ENCODE measurements around the gene GOSR2. TPM values are rescaled to one million over a fixed set of nuclear protein-coding genes. Genes with fewer than 3 reads are reported as not detected.
"Not testable (repeated sequence)": the region's sequence is repeated elsewhere in the genome, so short reads cannot be mapped to it uniquely, and the experiment has no call there.

GOSR2 gene
- total and polyA plus RNA-seq, 3 experiments from 2014 or later, result 50.6 to 62.4 (median 61.1) TPM

GRCh38 chr17:46950342-46950996, 27.5 kb downstream of the GOSR2 start:
- H3K4me1 Mint-ChIP-seq, result peaks cover 0 to 2% (median under 1%) of the 10 kb centered on the region in 3 donors
- DNase-seq, result no peak
- Histone ChIP-seq H3K4me1 (ENCODE audit: insufficient read depth, low read length) (no peaks in the 10 kb centered on the region), H3K4me3 (ENCODE audit: low read length) (no peak overlapping the region), H3K9me3 (ENCODE audit: low read length) (no peaks in the 10 kb centered on the region), H3K27ac (ENCODE audit: low read depth, low read length) (no peak overlapping the region), H3K27me3 (ENCODE audit: insufficient read depth, low read length, poor library complexity, severe bottlenecking) (no peaks in the 10 kb centered on the region), H3K36me3 (ENCODE audit: insufficient read depth, low read length) (no peaks in the 10 kb centered on the region)
- peaks cover under 1 to 10% (median 2%) of the 10 kb centered on the region in 3 donors for H3K36me3 Mint-ChIP-seq
- no peak overlapping the region for H3K4me3 Mint-ChIP-seq
- H3K27ac Mint-ChIP-seq, result peak overlapping the region in 1 of 8 donors; percentile 70
- H3K27me3 Mint-ChIP-seq, result peaks cover 0 to 1% of the 10 kb centered on the region in 2 donors
- H3K9me3 Mint-ChIP-seq, result no peaks in the 10 kb centered on the region
- ChIA-PET CTCF (interaction anchor here (2.0 kb wide), 1 partner anchor 9 kb away, joined by 7 read pairs; no protein-coding TSS in a partner anchor), POLR2A (no interaction called here)

GRCh38 chr17:46950997-46951621, 28.1 kb downstream of the GOSR2 start:
- Histone ChIP-seq H3K4me3 (ENCODE audit: low read length) (no peak overlapping the region), H3K9me3 (ENCODE audit: low read length) (no peaks in the 10 kb centered on the region), H3K27me3 (ENCODE audit: insufficient read depth, low read length, poor library complexity, severe bottlenecking) (no peaks in the 10 kb centered on the region), H3K36me3 (ENCODE audit: insufficient read depth, low read length) (no peaks in the 10 kb centered on the region), H3K27ac (ENCODE audit: low read depth, low read length) (no peak overlapping the region), H3K4me1 (ENCODE audit: insufficient read depth, low read length) (no peaks in the 10 kb centered on the region)
- ChIA-PET CTCF (interaction anchor here (0.8 kb wide), 1 partner anchor 10 kb away, joined by 3 read pairs; no protein-coding TSS in a partner anchor), POLR2A (no interaction called here)
- peaks cover 0 to 1% of the 10 kb centered on the region in 2 donors for H3K27me3 Mint-ChIP-seq
- H3K27ac Mint-ChIP-seq, result no peak overlapping the region
- no peak for DNase-seq
- peaks cover 5 to 15% (median 6%) of the 10 kb centered on the region in 3 donors for H3K36me3 Mint-ChIP-seq
- H3K4me3 Mint-ChIP-seq, result no peak overlapping the region
- H3K9me3 Mint-ChIP-seq, result peaks cover 0 to 1% (median 0%) of the 10 kb centered on the region in 5 donors
- H3K4me1 Mint-ChIP-seq, result peaks cover 0 to 2% (median 0%) of the 10 kb centered on the region in 3 donors

DNA sequence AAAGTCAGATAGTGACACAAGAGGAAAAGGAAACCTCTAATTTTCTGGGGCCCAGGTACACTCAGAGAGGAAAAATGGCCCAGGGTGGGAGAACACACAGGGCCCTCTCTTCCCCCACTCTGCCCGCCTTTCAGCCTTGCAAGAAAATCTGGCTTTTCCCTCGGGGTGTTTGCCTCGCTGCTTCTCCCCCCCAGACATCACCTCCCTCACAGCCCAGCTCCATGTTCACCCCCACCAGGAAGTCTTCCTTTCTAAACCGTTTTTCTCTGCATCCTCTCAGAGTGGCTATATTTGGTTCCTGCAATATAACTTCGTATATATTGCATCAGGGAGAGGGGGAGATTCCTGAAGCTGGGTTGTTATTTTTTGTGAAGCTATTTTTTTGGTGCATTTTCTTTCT, 28.7 kb downstream of the GOSR2 start:
- Histone ChIP-seq H3K4me1 (ENCODE audit: insufficient read depth, low read length) (no peaks in the 10 kb centered on the region), H3K27me3 (ENCODE audit: insufficient read depth, low read length, poor library complexity, severe bottlenecking) (no peaks in the 10 kb centered on the region), H3K9me3 (ENCODE audit: low read length) (no peaks in the 10 kb centered on the region), H3K4me3 (ENCODE audit: low read length) (no peak overlapping the region), H3K27ac (ENCODE audit: low read depth, low read length) (no peak overlapping the region), H3K36me3 (ENCODE audit: insufficient read depth, low read length) (no peaks in the 10 kb centered on the region)
- POLR2A ChIA-PET, result no interaction called here
- CTCF ChIA-PET, result interaction anchor here (0.8 kb wide), 1 partner anchor 10 kb away, joined by 3 read pairs; no protein-coding TSS in a partner anchor
- no peak for DNase-seq
- peaks cover 0 to 1% (median 0%) of the 10 kb centered on the region in 5 donors for H3K9me3 Mint-ChIP-seq
- H3K4me3 Mint-ChIP-seq, result no peak overlapping the region
- no peak overlapping the region for H3K27ac Mint-ChIP-seq
- H3K27me3 Mint-ChIP-seq, result peaks cover 0 to 1% of the 10 kb centered on the region in 2 donors
- H3K4me1 Mint-ChIP-seq, result peaks cover 0 to 2% (median 0%) of the 10 kb centered on the region in 3 donors
- H3K36me3 Mint-ChIP-seq, result peaks cover 5 to 18% (median 6%) of the 10 kb centered on the region in 3 donors

GRCh38 chr17:46952115-46952514, 29.2 kb downstream of the GOSR2 start:
- no peaks in the 10 kb centered on the region for H3K9me3 ChIP-seq (ENCODE audit: low read length)
- no peak overlapping the region for H3K4me3 ChIP-seq (ENCODE audit: low read length)
- H3K27me3 ChIP-seq (ENCODE audit: insufficient read depth, low read length, poor library complexity, severe bottlenecking), result no peaks in the 10 kb centered on the region
- peaks cover 0 to 2% (median 0%) of the 10 kb centered on the region in 3 donors for H3K4me1 Mint-ChIP-seq
- no peaks in the 10 kb centered on the region for H3K4me1 ChIP-seq (ENCODE audit: insufficient read depth, low read length)
- ChIA-PET CTCF (interaction anchor here (0.8 kb wide), 1 partner anchor 11 kb away, joined by 3 read pairs; no protein-coding TSS in a partner anchor), POLR2A (no interaction called here)
- DNase-seq, result no peak
- peaks cover 0 to 1% (median 0%) of the 10 kb centered on the region in 5 donors for H3K9me3 Mint-ChIP-seq
- no peaks in the 10 kb centered on the region for H3K36me3 ChIP-seq (ENCODE audit: insufficient read depth, low read length)
- peaks cover 0 to 1% of the 10 kb centered on the region in 2 donors for H3K27me3 Mint-ChIP-seq
- no peak overlapping the region for H3K4me3 Mint-ChIP-seq
- H3K27ac ChIP-seq (ENCODE audit: low read depth, low read length), result no peak overlapping the region
- peaks cover 5 to 19% (median 6%) of the 10 kb centered on the region in 3 donors for H3K36me3 Mint-ChIP-seq
- no peak overlapping the region for H3K27ac Mint-ChIP-seq

GRCh38 chr17:46953191-46953590, 30.2 kb downstream of the GOSR2 start:
- H3K27ac ChIP-seq (ENCODE audit: low read depth, low read length); DNase-seq; POLR2A ChIA-PET; H3K36me3 ChIP-seq (ENCODE audit: insufficient read depth, low read length); H3K27me3 ChIP-seq (ENCODE audit: insufficient read depth, low read length, poor library complexity, severe bottlenecking); H3K9me3 ChIP-seq (ENCODE audit: low read length); H3K4me1 ChIP-seq (ENCODE audit: insufficient read depth, low read length); H3K4me3 Mint-ChIP-seq; H3K4me1 Mint-ChIP-seq; H3K9me3 Mint-ChIP-seq; CTCF ChIA-PET; H3K4me3 ChIP-seq (ENCODE audit: low read length); H3K27me3 Mint-ChIP-seq; H3K27ac Mint-ChIP-seq: not testable (repeated sequence)
- H3K36me3 Mint-ChIP-seq, result peaks cover 8 to 23% (median 13%) of the 10 kb centered on the region in 3 donors

DNA sequence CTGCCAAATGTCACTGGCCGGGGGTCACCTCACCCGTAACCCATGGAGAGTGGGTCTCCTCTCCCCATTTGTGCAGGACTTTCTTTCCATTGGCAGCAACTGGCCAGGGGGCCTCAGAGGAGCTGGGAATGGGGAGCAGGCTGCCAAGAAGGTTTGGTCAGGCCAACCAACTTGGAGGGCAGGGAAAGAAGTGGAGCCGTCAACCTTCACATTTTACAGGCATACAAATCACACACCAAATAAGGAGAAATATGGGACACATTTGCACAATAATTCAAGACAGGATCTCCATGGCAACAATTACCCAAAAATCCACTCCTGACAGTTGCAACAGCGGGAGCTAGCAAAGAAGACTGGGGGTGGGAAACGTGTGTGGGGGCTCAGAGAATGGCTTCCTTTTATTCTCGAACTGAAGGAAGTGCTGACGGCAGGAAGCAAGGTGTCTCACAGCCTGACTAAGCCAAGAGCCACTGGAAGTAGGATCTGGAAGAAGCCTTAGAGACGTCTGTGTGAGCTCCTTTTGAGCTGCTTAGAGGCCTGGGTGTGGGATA, 35.2 kb downstream of the GOSR2 start:
- Histone ChIP-seq H3K4me1 (ENCODE audit: insufficient read depth, low read length) (no peaks in the 10 kb centered on the region), H3K36me3 (ENCODE audit: insufficient read depth, low read length) (no peaks in the 10 kb centered on the region), H3K27me3 (ENCODE audit: insufficient read depth, low read length, poor library complexity, severe bottlenecking) (no peaks in the 10 kb centered on the region), H3K27ac (ENCODE audit: low read depth, low read length) (no peak overlapping the region), H3K4me3 (ENCODE audit: low read length) (no peak overlapping the region), H3K9me3 (ENCODE audit: low read length) (no peaks in the 10 kb centered on the region)
- Mint-ChIP-seq H3K4me1 (peaks cover 4 to 6% (median 6%) of the 10 kb centered on the region in 3 donors), H3K36me3 (peaks cover 8 to 31% (median 24%) of the 10 kb centered on the region in 3 donors), H3K9me3 (peaks cover 0 to 9% (median 2%) of the 10 kb centered on the region in 5 donors), H3K4me3 (no peak overlapping the region), H3K27ac (peak overlapping the region in 1 of 8 donors; percentile 82), H3K27me3 (peaks cover 0 to 2% of the 10 kb centered on the region in 2 donors)
- POLR2A ChIA-PET, result no interaction called here
- CTCF ChIA-PET, result no interaction called here
- DNase-seq, result no peak

DNA sequence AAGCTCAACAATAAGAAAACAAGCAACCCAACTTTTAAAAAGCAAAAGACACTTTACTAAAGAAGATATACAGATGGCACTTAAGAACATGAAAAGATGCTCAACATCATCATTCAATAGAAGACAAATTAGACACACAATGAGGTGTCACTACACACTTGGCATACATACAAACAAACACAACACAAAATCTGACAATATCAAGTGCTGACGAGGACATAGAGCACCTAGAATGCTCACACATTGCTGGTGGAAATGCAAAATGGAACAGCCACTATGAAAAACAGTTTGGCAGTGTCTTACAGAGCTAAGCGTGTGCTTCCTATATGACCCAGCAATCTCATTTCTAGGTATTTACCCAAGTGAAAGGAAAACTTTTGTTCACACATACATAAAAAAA, 37.2 kb downstream of the GOSR2 start:
- no peaks in the 10 kb centered on the region for H3K9me3 ChIP-seq (ENCODE audit: low read length)
- no peak overlapping the region for H3K4me3 ChIP-seq (ENCODE audit: low read length)
- no peaks in the 10 kb centered on the region for H3K27me3 ChIP-seq (ENCODE audit: insufficient read depth, low read length, poor library complexity, severe bottlenecking)
- DNase-seq, result no peak
- H3K27ac Mint-ChIP-seq, result no peak overlapping the region
- peaks cover 4 to 6% (median 6%) of the 10 kb centered on the region in 3 donors for H3K4me1 Mint-ChIP-seq
- H3K27me3 Mint-ChIP-seq, result peaks cover 0 to 2% of the 10 kb centered on the region in 2 donors
- no peaks in the 10 kb centered on the region for H3K36me3 ChIP-seq (ENCODE audit: insufficient read depth, low read length)
- POLR2A ChIA-PET, result no interaction called here
- no peaks in the 10 kb centered on the region for H3K4me1 ChIP-seq (ENCODE audit: insufficient read depth, low read length)
- H3K27ac ChIP-seq (ENCODE audit: low read depth, low read length), result no peak overlapping the region
- H3K4me3 Mint-ChIP-seq, result no peak overlapping the region
- peaks cover 0 to 13% (median 2%) of the 10 kb centered on the region in 5 donors for H3K9me3 Mint-ChIP-seq
- CTCF ChIA-PET, result interaction anchor here (1.3 kb wide), 1 partner anchor 18 kb away, joined by 4 read pairs; no protein-coding TSS in a partner anchor
- peaks cover 8 to 31% (median 24%) of the 10 kb centered on the region in 3 donors for H3K36me3 Mint-ChIP-seq

- Mint-ChIP-seq H3K9me3 (peaks cover 0 to 12% (median 2%) of the 10 kb centered on the region in 5 donors), H3K4me3 (no peak overlapping the region)
Measured at GRCh38 chr17:46962374-46962790, 39.4 kb downstream of the GOSR2 start.

More at GRCh38 chr17:46962374-46962790, 39.4 kb downstream of the GOSR2 start:
- ChIA-PET POLR2A (no interaction called here), CTCF (no interaction called here)
- no peak for DNase-seq
- Histone ChIP-seq H3K36me3 (ENCODE audit: insufficient read depth, low read length) (no peaks in the 10 kb centered on the region), H3K9me3 (ENCODE audit: low read length) (no peaks in the 10 kb centered on the region), H3K4me3 (ENCODE audit: low read length) (no peak overlapping the region), H3K27ac (ENCODE audit: low read depth, low read length) (no peak overlapping the region), H3K4me1 (ENCODE audit: insufficient read depth, low read length) (no peaks in the 10 kb centered on the region), H3K27me3 (ENCODE audit: insufficient read depth, low read length, poor library complexity, severe bottlenecking) (no peaks in the 10 kb centered on the region)
- H3K4me1 Mint-ChIP-seq, result peaks cover 4 to 6% (median 6%) of the 10 kb centered on the region in 3 donors
- no peak overlapping the region for H3K27ac Mint-ChIP-seq
- H3K27me3 Mint-ChIP-seq, result peaks cover 0 to 2% of the 10 kb centered on the region in 2 donors
- peaks cover 11 to 39% (median 28%) of the 10 kb centered on the region in 3 donors for H3K36me3 Mint-ChIP-seq
